Smooth muscle cell (in vitro differentiated cells): Measurements from ENCODE around the gene DNAJB6. TPM values are rescaled to one million over a fixed set of nuclear protein-coding genes. Genes with fewer than 3 reads are reported as not detected.

Experiments
- DNase-seq: peaks from one replicate; lab custom pipeline; 2025; ENCODE audit not compliant: unreplicated experiment; lab: John Stamatoyannopoulos, UW
- H2AFZ ChIP-seq: fragments of 200-600 bp; sonication (generic); 2 replicates; pipeline ENCODE4 v1.6.0; 2016; ENCODE audit warnings: antibody characterized with exemption, low read depth, mild to moderate bottlenecking
- H3F3A ChIP-seq: fragments of 200-600 bp; sonication (generic); 2 replicates; pipeline ENCODE4 v1.6.0; 2017; ENCODE audit warnings: antibody characterized with exemption, low read depth
- H3K27ac ChIP-seq: fragments of 200-600 bp; sonication (generic); 2 replicates; pipeline ENCODE4 v1.5.1; 2016; ENCODE audit warnings: low read depth, mild to moderate bottlenecking
- H3K27me3 ChIP-seq: fragments of 200-600 bp; sonication (generic); 2 replicates; pipeline ENCODE4 v1.6.1; 2016; ENCODE audit warnings: low read depth, mild to moderate bottlenecking
- H3K36me3 ChIP-seq: fragments of 200-600 bp; sonication (generic); 2 replicates; pipeline ENCODE4 v1.5.1; 2016; ENCODE audit warnings: low read depth
- H3K4me1 ChIP-seq: fragments of 200-600 bp; sonication (generic); 2 replicates; pipeline ENCODE4 v1.5.1; 2016; ENCODE audit warnings: low read depth
- H3K4me2 ChIP-seq: fragments of 200-600 bp; sonication (generic); 2 replicates; pipeline ENCODE4 v1.6.0; 2016; ENCODE audit warnings: mild to moderate bottlenecking
- H3K4me3 ChIP-seq: fragments of 200-600 bp; sonication (generic); 2 replicates; pipeline ENCODE4 v1.5.1; 2016; ENCODE audit warnings: mild to moderate bottlenecking
- H3K79me2 ChIP-seq: fragments of 200-600 bp; sonication (generic); 2 replicates; pipeline ENCODE4 v1.6.0; 2016; ENCODE audit warnings: low read depth, mild to moderate bottlenecking
- H3K9ac ChIP-seq: fragments of 200-600 bp; sonication (generic); 2 replicates; pipeline ENCODE4 v1.6.0; 2016; ENCODE audit warnings: low read depth
- H3K9me3 ChIP-seq: fragments of 200-600 bp; sonication (generic); replicated peaks from 2 replicates; pipeline ENCODE4 v1.5.1; 2016; ENCODE audit warnings: low read depth
- H4K20me1 ChIP-seq: fragments of 200-600 bp; sonication (generic); 2 replicates; pipeline ENCODE4 v1.6.0; 2016; ENCODE audit warnings: low read depth
- CTCF ChIP-seq: fragments of 200-600 bp; sonication (generic); IDR thresholded peaks from 2 replicates; pipeline ENCODE4 v1.5.1; 2017; ENCODE audit warnings: borderline replicate concordance, mild to moderate bottlenecking, antibody characterized with exemption; ENCODE audit not compliant: insufficient read depth, poor library complexity, severe bottlenecking
- WGBS: methylation state at CpG from one replicate; pipeline ENCODE4 v1.1.7; 2016; ENCODE audit warnings: low lambda C conversion rate; 5-methylcytosine and 5-hydroxymethylcytosine counted together
- polyA plus RNA-seq: library from polyadenylated mRNA; unstranded; fragments of >200 nt; fragmentation: Nextera tagmentation; extraction: Ambion mirVana; gene quantifications from 2 replicates; pipeline ENCODE4 v1.2.1, GENCODE V29; 2016
- total RNA-seq: library from RNA; depleted of rRNA; stranded (reverse); fragments of >200 nt; gene quantifications from 2 replicates; pipeline ENCODE4 v1.2.3, GENCODE V29; 2014

DNAJB6 gene
- total and polyA plus RNA-seq, 2 experiments from 2014 or later, result 103 to 104 TPM

GRCh38 chr7:157444011-157444842 lies 107.4 kb downstream of the DNAJB6 start:
- H4K20me1 ChIP-seq, result no peaks in the 10 kb centered on the region
- no peak overlapping the region for H3K4me3 ChIP-seq
- no peaks in the 10 kb centered on the region for H3K9me3 ChIP-seq
- H3F3A ChIP-seq, result no peaks in the 10 kb centered on the region
- H3K4me1 ChIP-seq, result no peaks in the 10 kb centered on the region
- H3K27ac ChIP-seq, result no peak overlapping the region
- H2AFZ ChIP-seq, result no peak overlapping the region
- H3K4me2 ChIP-seq, result no peak overlapping the region
- H3K9ac ChIP-seq, result no peak overlapping the region
- no peak for TF ChIP-seq CTCF
- H3K27me3 ChIP-seq, result no peaks in the 10 kb centered on the region
- WGBS, result 89% methylated on average over 27 of the region's 27 CpGs
- H3K36me3 ChIP-seq, result no peaks in the 10 kb centered on the region
- no peak for DNase-seq
- H3K79me2 ChIP-seq, result no peaks in the 10 kb centered on the region

GRCh38 chr7:157444843-157445135 lies 108.0 kb downstream of the DNAJB6 start:
- H3K4me3 ChIP-seq, result no peak overlapping the region
- H4K20me1 ChIP-seq, result no peaks in the 10 kb centered on the region
- H3K4me2 ChIP-seq, result no peak overlapping the region
- H3K4me1 ChIP-seq, result no peaks in the 10 kb centered on the region
- no peaks in the 10 kb centered on the region for H3F3A ChIP-seq
- H3K36me3 ChIP-seq, result no peaks in the 10 kb centered on the region
- H3K9me3 ChIP-seq, result no peaks in the 10 kb centered on the region
- H3K9ac ChIP-seq, result no peak overlapping the region
- no peak overlapping the region for H2AFZ ChIP-seq
- H3K27me3 ChIP-seq, result no peaks in the 10 kb centered on the region
- no peak for DNase-seq
- WGBS, result 83% methylated on average over 9 of the region's 9 CpGs
- H3K79me2 ChIP-seq, result no peaks in the 10 kb centered on the region
- H3K27ac ChIP-seq, result no peak overlapping the region
- TF ChIP-seq CTCF, result no peak

GRCh38 chr7:157445246-157445955 lies 108.6 kb downstream of the DNAJB6 start:
- Histone ChIP-seq H2AFZ (no peak overlapping the region), H3K27ac (no peak overlapping the region), H3K4me2 (no peak overlapping the region), H3K36me3 (no peaks in the 10 kb centered on the region), H3K4me1 (no peaks in the 10 kb centered on the region), H3K9ac (no peak overlapping the region), H3K79me2 (no peaks in the 10 kb centered on the region), H4K20me1 (no peaks in the 10 kb centered on the region), H3K9me3 (no peaks in the 10 kb centered on the region), H3F3A (no peaks in the 10 kb centered on the region), H3K4me3 (no peak overlapping the region), H3K27me3 (no peaks in the 10 kb centered on the region)
- 84% methylated on average over 15 of the region's 16 CpGs for WGBS
- no peak for DNase-seq
- no peak for TF ChIP-seq CTCF

DNA sequence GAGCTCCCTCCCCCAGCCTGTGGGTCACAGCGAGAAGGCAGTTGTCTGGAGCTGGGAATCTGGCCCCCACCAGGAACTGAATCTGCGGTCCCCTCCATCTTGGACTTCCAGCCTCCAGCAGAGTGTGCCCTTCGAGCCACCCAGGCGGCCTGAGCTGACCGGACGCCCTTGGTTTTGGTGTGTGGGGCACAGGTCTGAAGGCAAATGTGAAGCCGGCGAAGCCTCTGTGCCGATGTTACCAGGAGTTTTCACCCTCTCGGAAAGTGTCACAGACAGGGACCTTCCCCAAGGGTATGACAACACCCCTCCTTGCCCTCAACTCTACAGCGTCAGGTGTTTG lies 109.1 kb downstream of the DNAJB6 start:
- no peak for DNase-seq

More for the DNA sequence above, 109.1 kb downstream of the DNAJB6 start:
- no peak for TF ChIP-seq CTCF
- no peak overlapping the region for H3K4me3 ChIP-seq
- H3K79me2 ChIP-seq, result no peaks in the 10 kb centered on the region
- H3K36me3 ChIP-seq, result no peaks in the 10 kb centered on the region
- H3K27me3 ChIP-seq, result no peaks in the 10 kb centered on the region
- H4K20me1 ChIP-seq, result no peaks in the 10 kb centered on the region
- no peak overlapping the region for H3K9ac ChIP-seq
- no peak overlapping the region for H2AFZ ChIP-seq
- no peak overlapping the region for H3K4me2 ChIP-seq
- no peaks in the 10 kb centered on the region for H3F3A ChIP-seq
- H3K4me1 ChIP-seq, result no peaks in the 10 kb centered on the region
- H3K27ac ChIP-seq, result no peak overlapping the region
- 92% methylated on average over 11 of the region's 11 CpGs for WGBS
- no peaks in the 10 kb centered on the region for H3K9me3 ChIP-seq
